ENCODE results near the gene CREG2.

CREG2 gene

DNA sequence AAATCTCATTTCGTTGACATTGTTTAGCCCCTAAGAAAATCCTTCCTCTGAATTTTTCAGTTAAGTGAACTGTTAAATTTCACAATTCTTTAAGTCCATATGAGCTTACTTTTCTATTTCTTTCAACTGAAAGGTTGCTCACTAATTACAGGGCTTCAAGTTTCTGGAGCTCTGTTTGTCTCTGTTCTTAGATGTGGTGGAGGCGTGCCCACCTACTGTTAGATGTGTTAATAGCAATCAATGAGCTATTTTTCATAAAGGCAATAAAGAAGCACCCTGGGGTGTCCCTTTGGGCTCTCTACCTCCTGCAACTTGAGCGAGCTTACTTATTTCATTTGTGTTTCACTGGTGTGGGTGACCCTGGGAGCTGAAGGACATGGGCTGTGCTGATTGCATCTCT is 25.0 kb downstream of the CREG2 start:
- no peak overlapping the region for H3K4me3 ChIP-seq

DNA sequence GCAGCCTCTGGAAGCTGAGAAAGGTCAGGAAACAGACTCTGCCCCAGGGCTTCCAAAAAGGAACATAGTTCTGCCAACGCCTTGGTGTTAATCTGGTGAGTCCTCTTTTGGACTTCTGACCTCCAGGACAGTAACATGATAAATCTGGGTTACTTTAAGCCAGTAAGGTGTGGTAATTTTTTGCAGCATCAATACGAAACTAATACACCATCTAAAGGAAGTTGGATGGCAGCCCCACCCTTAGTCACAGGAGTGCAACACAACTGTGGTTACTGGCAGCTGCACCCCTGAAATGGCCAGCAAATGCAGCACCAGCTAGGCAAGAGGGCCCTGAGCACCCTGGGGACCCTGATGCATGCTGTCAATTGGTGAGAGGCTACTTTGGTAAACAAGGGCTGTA is 25.8 kb downstream of the CREG2 start:
- no peaks in the 10 kb centered on the region for H3K36me3 ChIP-seq
- H3K4me1 ChIP-seq, result peaks cover 0 to 24% (median 11%) of the 10 kb centered on the region in 10 experiments; a peak in 18 of 20 replicates
- no peak for TF ChIP-seq Cebpa-rat (IDR thresholded peaks at IDR 0.05)
- H3K9me3 ChIP-seq (replicated peaks in 1 of 11), result no peaks in the 10 kb centered on the region
- H3K27ac ChIP-seq, result peak overlapping the region in 3 of 11 experiments; percentile 23 to 56 (median 52); a peak in 6 of 22 replicates
- no peak overlapping the region for H3K4me3 ChIP-seq
- peak overlapping the region in 9 of 11 experiments; percentile 13 to 84 (median 67); a peak in 15 of 22 replicates for H3K4me2 ChIP-seq
- no peak overlapping the region for H3K9ac ChIP-seq
- H4K20me1 ChIP-seq, result no peaks in the 10 kb centered on the region
- no peaks in the 10 kb centered on the region for H3K27me3 ChIP-seq

More for the DNA sequence above, 25.0 kb downstream of the CREG2 start:
- H3K4me1 ChIP-seq, result peaks cover 0 to 24% (median 11%) of the 10 kb centered on the region in 10 experiments; a peak in 18 of 20 replicates
- no peak overlapping the region for H3K9ac ChIP-seq
- H3K27me3 ChIP-seq, result no peaks in the 10 kb centered on the region
- H4K20me1 ChIP-seq, result no peaks in the 10 kb centered on the region
- H3K27ac ChIP-seq, result peak overlapping the region in 3 of 11 experiments; percentile 20 to 56 (median 52); a peak in 5 of 22 replicates
- no peaks in the 10 kb centered on the region for H3K9me3 ChIP-seq (replicated peaks in 1 of 11)
- no peak for TF ChIP-seq Cebpa-rat (IDR thresholded peaks at IDR 0.05)
- H3K36me3 ChIP-seq, result no peaks in the 10 kb centered on the region
- peak overlapping the region in 4 of 11 experiments; percentile 72 to 84 (median 76); a peak in 6 of 22 replicates for H3K4me2 ChIP-seq

DNA sequence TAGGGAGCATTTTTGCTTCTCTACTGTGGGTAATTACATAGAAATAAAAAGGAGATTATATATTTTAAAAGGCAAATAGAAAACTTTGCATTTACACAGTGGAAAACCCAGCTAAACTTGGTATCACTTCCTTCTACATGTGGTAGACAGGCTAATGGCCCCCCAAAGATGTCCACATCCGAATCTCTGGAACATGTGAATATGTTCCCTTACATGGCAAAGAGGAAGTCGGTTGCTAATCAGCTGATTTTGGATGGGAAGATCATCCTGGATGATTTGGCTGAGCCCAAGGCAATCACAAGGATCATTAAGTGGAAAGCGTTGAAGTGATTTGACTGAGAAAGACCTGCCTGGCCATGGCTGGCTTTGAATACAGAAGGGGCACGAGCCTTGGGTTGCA is 26.2 kb downstream of the CREG2 start:
- H3K4me1 ChIP-seq, result peaks cover 0 to 24% (median 11%) of the 10 kb centered on the region in 10 experiments; a peak in 18 of 20 replicates
- H3K9ac ChIP-seq, result no peak overlapping the region
- H3K4me2 ChIP-seq, result peak overlapping the region in 9 of 11 experiments; percentile 13 to 84 (median 67); a peak in 15 of 22 replicates
- H3K9me3 ChIP-seq (replicated peaks in 1 of 11), result no peaks in the 10 kb centered on the region
- H3K36me3 ChIP-seq, result no peaks in the 10 kb centered on the region
- peak overlapping the region in 3 of 11 experiments; percentile 21 to 56 (median 23); a peak in 5 of 22 replicates for H3K27ac ChIP-seq
- no peaks in the 10 kb centered on the region for H3K27me3 ChIP-seq
- H4K20me1 ChIP-seq, result no peaks in the 10 kb centered on the region
- TF ChIP-seq Cebpa-rat (IDR thresholded peaks at IDR 0.05), result no peak
- no peak overlapping the region for H3K4me3 ChIP-seq

DNA sequence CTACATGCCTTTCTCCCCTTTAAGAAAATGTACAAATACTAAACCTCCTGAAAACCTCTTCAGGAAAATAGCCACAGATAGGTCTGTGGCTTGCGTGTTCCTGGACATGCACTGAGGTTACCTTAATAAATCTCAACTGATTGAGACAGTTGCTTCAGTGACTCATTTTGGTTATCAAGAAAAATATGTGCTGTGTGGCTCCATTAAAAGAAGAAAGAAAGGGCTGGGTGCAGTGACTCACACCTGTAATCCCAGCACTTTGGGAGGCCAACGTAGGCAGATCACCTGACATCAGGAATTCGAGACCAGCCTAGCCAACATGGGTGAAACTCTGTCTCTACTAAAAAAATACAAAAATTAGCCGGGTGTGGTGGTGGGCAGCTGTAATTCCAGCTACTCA is 27.1 kb downstream of the CREG2 start:
- H3K27ac ChIP-seq, result no peak overlapping the region
- H3K9ac ChIP-seq, result no peak overlapping the region
- H3K4me2 ChIP-seq, result no peak overlapping the region

DNA sequence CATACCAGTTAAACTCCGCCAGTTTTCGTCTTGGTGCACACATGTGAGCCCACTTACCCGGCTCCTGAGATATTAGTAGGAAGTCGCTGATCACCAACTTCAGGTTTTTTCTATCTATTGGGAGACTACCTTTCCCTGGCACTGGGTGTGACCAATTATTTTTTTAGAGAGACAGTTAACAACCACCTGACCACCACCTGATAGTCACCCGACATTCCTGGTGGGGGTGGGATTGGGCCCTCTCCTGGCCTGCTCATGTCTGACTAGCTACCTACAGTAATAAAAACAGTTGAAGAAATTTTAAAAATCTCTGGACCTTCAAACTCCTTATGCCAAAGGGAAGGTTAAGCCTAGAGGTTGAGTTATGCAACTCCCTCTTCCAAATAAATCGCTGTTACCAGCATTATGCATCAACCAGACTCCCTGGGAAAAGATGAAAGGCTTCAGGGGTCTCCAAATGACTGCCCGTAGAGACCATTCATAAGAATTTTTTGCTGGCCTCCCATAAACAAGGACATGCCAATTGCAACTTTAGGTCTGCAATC is 27.8 kb downstream of the CREG2 start:
- Histone ChIP-seq H3K9ac (no peak overlapping the region), H3K27ac (no peak overlapping the region), H3K4me3 (no peak overlapping the region), H3K36me3 (no peaks in the 10 kb centered on the region), H3K27me3 (no peaks in the 10 kb centered on the region), H4K20me1 (no peaks in the 10 kb centered on the region), H3K9me3 (replicated peaks in 1 of 11) (no peaks in the 10 kb centered on the region), H3K4me2 (no peak overlapping the region), H3K4me1 (peaks cover 0 to 20% (median 11%) of the 10 kb centered on the region in 10 experiments; a peak in 18 of 20 replicates)
- TF ChIP-seq Cebpa-rat (IDR thresholded peaks at IDR 0.05), result no peak

More for the DNA sequence above, 27.1 kb downstream of the CREG2 start:
- no peak overlapping the region for H3K4me3 ChIP-seq
- TF ChIP-seq Cebpa-rat (IDR thresholded peaks at IDR 0.05), result no peak
- H3K9me3 ChIP-seq (replicated peaks in 1 of 11), result no peaks in the 10 kb centered on the region
- no peaks in the 10 kb centered on the region for H4K20me1 ChIP-seq
- no peaks in the 10 kb centered on the region for H3K36me3 ChIP-seq
- no peaks in the 10 kb centered on the region for H3K27me3 ChIP-seq
- peaks cover 0 to 20% (median 11%) of the 10 kb centered on the region in 10 experiments; a peak in 18 of 20 replicates for H3K4me1 ChIP-seq

DNA sequence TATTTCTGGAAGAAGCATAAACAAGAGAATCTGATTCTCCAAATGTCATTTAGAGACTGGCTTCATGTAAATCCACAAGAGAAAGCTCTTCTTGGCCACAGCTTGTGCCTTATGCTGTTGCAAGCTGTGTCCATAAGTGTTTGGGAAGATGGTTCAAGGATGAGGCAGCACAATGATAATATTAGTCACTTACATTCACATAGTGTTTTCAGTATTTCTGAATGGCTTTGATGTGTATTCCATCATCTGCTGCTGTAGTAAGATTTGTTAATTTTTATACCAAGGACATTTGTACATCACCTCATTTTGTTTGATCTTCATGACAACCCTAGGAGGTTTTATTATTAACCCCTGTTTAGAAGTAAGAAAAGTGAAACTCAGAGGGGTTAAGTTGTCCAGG is 29.9 kb downstream of the CREG2 start:
- H3K4me2 ChIP-seq, result no peak overlapping the region

DNA sequence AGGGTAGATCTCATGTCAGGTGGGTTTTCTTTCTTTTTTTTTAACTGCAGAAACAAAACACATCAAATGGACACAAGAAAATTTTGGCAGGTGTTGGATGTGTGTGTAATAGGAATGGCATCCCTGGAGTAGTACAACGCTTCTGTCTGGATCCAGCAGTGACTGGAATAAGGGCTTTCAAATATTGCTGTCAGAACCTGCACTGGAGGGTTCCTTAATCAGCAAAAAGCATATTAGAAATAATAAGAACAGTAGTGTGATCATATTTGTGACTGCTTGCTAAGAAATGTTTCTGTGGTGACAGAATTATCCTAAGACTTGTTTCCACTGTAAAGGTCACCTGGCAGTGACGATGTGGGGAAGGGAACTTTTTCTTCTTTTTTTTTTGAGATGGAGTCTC is 30.8 kb downstream of the CREG2 start:
- Histone ChIP-seq H3K9me3 (replicated peaks in 1 of 11) (no peaks in the 10 kb centered on the region), H3K4me1 (peaks cover 0 to 8% (median 6%) of the 10 kb centered on the region in 10 experiments; a peak in 18 of 20 replicates), H3K36me3 (no peaks in the 10 kb centered on the region), H3K4me3 (no peak overlapping the region), H3K27ac (no peak overlapping the region), H3K27me3 (no peaks in the 10 kb centered on the region), H3K4me2 (no peak overlapping the region), H4K20me1 (no peaks in the 10 kb centered on the region), H3K9ac (no peak overlapping the region)
- TF ChIP-seq Cebpa-rat (IDR thresholded peaks at IDR 0.05), result no peak

More for the DNA sequence above, 29.9 kb downstream of the CREG2 start:
- H3K4me3 ChIP-seq, result no peak overlapping the region
- H3K9me3 ChIP-seq (replicated peaks in 1 of 11), result no peaks in the 10 kb centered on the region
- H3K4me1 ChIP-seq, result peaks cover 0 to 17% (median 11%) of the 10 kb centered on the region in 10 experiments; a peak in 18 of 20 replicates
- no peaks in the 10 kb centered on the region for H3K36me3 ChIP-seq
- no peaks in the 10 kb centered on the region for H3K27me3 ChIP-seq
- H3K27ac ChIP-seq, result no peak overlapping the region
- TF ChIP-seq Cebpa-rat (IDR thresholded peaks at IDR 0.05), result no peak
- no peaks in the 10 kb centered on the region for H4K20me1 ChIP-seq
- no peak overlapping the region for H3K9ac ChIP-seq

DNA sequence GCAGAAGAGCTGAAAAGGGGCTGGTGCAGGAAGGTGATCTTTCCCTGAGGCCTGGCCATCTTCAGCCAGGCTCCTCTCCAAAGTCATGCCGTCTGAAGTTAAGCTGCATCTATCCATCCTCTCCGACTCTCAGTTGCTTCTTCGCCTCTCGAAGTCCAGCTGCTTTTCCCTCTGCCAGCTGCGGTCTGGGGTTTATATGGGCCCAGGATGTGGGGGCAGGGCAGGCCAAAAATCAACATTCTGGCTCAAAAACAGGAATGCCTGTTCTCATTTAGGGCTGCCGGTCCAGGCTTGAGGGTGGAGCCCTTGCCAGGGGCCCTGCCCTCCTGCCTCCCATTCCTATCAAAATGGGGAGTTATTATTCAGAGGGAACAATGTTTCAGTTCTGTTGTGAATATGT is 31.2 kb downstream of the CREG2 start:
- H3K9me3 ChIP-seq (replicated peaks in 1 of 11), result no peaks in the 10 kb centered on the region
- peaks cover 0 to 7% (median under 1%) of the 10 kb centered on the region in 10 experiments; a peak in 11 of 20 replicates for H3K4me1 ChIP-seq
- H4K20me1 ChIP-seq, result no peaks in the 10 kb centered on the region
- no peak overlapping the region for H3K9ac ChIP-seq
- TF ChIP-seq Cebpa-rat (IDR thresholded peaks at IDR 0.05), result no peak
- no peak overlapping the region for H3K27ac ChIP-seq
- H3K36me3 ChIP-seq, result no peaks in the 10 kb centered on the region
- H3K4me2 ChIP-seq, result no peak overlapping the region
- no peak overlapping the region for H3K4me3 ChIP-seq
- H3K27me3 ChIP-seq, result no peaks in the 10 kb centered on the region

DNA sequence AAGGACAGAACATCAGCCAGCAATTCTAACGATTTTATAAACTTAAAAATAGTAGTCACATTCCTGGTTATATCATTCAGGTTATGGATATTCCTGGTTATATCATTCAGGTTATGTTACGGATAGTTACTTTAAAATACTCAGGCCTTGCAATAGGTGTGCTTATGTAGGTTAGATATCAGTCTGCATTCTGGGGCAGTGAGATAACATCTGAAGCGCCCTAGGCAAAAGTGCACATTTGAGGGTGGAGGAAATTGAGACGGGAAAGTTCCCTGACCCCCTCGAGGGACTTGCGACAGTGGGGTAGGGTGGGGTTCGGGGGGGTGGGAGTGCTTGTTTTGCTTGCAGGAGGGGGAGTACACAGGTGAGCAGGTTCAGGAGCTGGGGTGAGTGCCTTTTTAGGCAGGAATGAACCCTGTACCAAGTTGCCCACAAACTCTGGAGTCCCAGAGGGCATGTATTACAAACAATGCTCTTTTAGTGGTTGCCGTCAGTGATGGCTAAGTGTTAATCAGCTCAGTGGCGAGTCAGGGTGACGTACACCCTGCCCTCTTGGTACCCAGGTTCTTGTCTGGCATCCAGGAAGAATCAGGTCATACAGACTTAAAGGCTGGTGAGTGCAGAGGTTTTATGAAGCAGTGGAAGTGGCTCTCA is 31.8 kb downstream of the CREG2 start:
- Histone ChIP-seq H3K9ac (no peak overlapping the region), H3K4me2 (no peak overlapping the region), H3K27ac (no peak overlapping the region), H3K4me3 (no peak overlapping the region), H3K9me3 (replicated peaks in 1 of 11) (no peaks in the 10 kb centered on the region), H3K36me3 (no peaks in the 10 kb centered on the region), H4K20me1 (no peaks in the 10 kb centered on the region), H3K4me1 (peaks cover 0 to 9% (median 0%) of the 10 kb centered on the region in 10 experiments; a peak in 6 of 20 replicates), H3K27me3 (no peaks in the 10 kb centered on the region)
- TF ChIP-seq Cebpa-rat (IDR thresholded peaks at IDR 0.05), result no peak

All from BLaER1 treated with 17β-estradiol and CSF1 and Interleukin-3, amounts not matched to agents 10 nM and 100 nM (cell line).